ENCODE measurements around the gene KLF2.

GRCh38 chr19:16343156-16343555, 18.5 kb downstream of the KLF2 start:
- TF ChIP-seq POLR2A (IDR thresholded peaks at IDR 0.05): no peak
- TF ChIP-seq, protein P1, sequence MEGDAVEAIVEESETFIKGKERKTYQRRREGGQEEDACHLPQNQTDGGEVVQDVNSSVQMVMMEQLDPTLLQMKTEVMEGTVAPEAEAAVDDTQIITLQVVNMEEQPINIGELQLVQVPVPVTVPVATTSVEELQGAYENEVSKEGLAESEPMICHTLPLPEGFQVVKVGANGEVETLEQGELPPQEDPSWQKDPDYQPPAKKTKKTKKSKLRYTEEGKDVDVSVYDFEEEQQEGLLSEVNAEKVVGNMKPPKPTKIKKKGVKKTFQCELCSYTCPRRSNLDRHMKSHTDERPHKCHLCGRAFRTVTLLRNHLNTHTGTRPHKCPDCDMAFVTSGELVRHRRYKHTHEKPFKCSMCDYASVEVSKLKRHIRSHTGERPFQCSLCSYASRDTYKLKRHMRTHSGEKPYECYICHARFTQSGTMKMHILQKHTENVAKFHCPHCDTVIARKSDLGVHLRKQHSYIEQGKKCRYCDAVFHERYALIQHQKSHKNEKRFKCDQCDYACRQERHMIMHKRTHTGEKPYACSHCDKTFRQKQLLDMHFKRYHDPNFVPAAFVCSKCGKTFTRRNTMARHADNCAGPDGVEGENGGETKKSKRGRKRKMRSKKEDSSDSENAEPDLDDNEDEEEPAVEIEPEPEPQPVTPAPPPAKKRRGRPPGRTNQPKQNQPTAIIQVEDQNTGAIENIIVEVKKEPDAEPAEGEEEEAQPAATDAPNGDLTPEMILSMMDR (IDR thresholded peaks at IDR 0.05): no peak
